H9 (cell line): ENCODE data around the gene LMO1. TPM values are rescaled to one million over a fixed set of nuclear protein-coding genes. Genes with fewer than 3 reads are reported as not detected.

Source experiments
- DNase-seq: peaks from one replicate; pipeline ENCODE4 v3.0.0-alpha.2; 2017
- H2AFZ ChIP-seq: one replicate; pipeline ENCODE4 v1.6.1; 2013; ENCODE audit warnings: mild to moderate bottlenecking, low read length, control low read depth, moderate library complexity
- H2AK5ac ChIP-seq: 2 replicates; pipeline ENCODE4 v1.6.1; 2013; ENCODE audit warnings: low read length, control low read depth, mixed read lengths; ENCODE audit not compliant: insufficient read length
- H2BK120ac ChIP-seq: one replicate; pipeline ENCODE4 v1.6.1; 2013; ENCODE audit warnings: low read depth, mild to moderate bottlenecking, low read length, control low read depth, inconsistent platforms; ENCODE audit not compliant: poor library complexity, severe bottlenecking
- H2BK12ac ChIP-seq: 2 replicates; pipeline ENCODE4 v1.6.1; 2013; ENCODE audit warnings: low read length, control low read depth, mixed read lengths, low read depth; ENCODE audit not compliant: insufficient read length
- H2BK15ac ChIP-seq: 2 replicates; pipeline ENCODE4 v1.6.1; 2013; ENCODE audit warnings: low read depth, low read length, control low read depth
- H2BK20ac ChIP-seq: one replicate; pipeline ENCODE4 v1.6.1; 2013; ENCODE audit warnings: low read depth, mild to moderate bottlenecking, low read length, control low read depth, inconsistent platforms; ENCODE audit not compliant: poor library complexity, severe bottlenecking
- H2BK5ac ChIP-seq: 2 replicates; pipeline ENCODE4 v1.6.1; 2013; ENCODE audit warnings: low read length, control low read depth, mixed read lengths; ENCODE audit not compliant: insufficient read length
- H3K14ac ChIP-seq: 2 replicates; pipeline ENCODE4 v1.6.1; 2013; ENCODE audit warnings: low read length, control low read depth; ENCODE audit not compliant: insufficient read depth
- H3K18ac ChIP-seq: 2 replicates; pipeline ENCODE4 v1.6.1; 2013; ENCODE audit warnings: low read depth, mild to moderate bottlenecking, mixed read lengths, low read length, control low read depth; ENCODE audit not compliant: insufficient read length
- H3K23ac ChIP-seq: 2 replicates; pipeline ENCODE4 v1.6.1; 2013; ENCODE audit warnings: low read length, control low read depth, mixed read lengths, low read depth; ENCODE audit not compliant: insufficient read length
- H3K23me2 ChIP-seq: 2 replicates; pipeline ENCODE4 v1.6.1; 2013; ENCODE audit warnings: low read depth, mild to moderate bottlenecking, mixed read lengths, low read length, control low read depth; ENCODE audit not compliant: insufficient read length, poor library complexity, severe bottlenecking
- H3K27ac ChIP-seq: 2 replicates; pipeline ENCODE4 v1.5.1; 2013; ENCODE audit warnings: low read length, control low read depth, mixed read lengths, low read depth; ENCODE audit not compliant: insufficient read length
- H3K27me3 ChIP-seq: 2 replicates; pipeline ENCODE4 v1.6.1; 2013; ENCODE audit warnings: low read length, control low read depth, inconsistent platforms; ENCODE audit not compliant: insufficient read depth
- H3K4ac ChIP-seq: 2 replicates; pipeline ENCODE4 v1.6.1; 2013; ENCODE audit warnings: low read depth, mild to moderate bottlenecking, control low read depth, inconsistent platforms, low read length, moderate library complexity
- H3K4me1 ChIP-seq: 2 replicates; pipeline ENCODE4 v1.6.1; 2013; ENCODE audit warnings: low read length, control low read depth, inconsistent platforms; ENCODE audit not compliant: insufficient read depth
- H3K4me2 ChIP-seq: 2 replicates; pipeline ENCODE4 v1.6.1; 2013; ENCODE audit warnings: low read length, control low read depth, mixed read lengths; ENCODE audit not compliant: insufficient read length, insufficient read depth
- H3K56ac ChIP-seq: 2 replicates; pipeline ENCODE4 v1.6.1; 2013; ENCODE audit warnings: low read depth, mild to moderate bottlenecking, mixed read lengths, low read length, control low read depth; ENCODE audit not compliant: insufficient read length
- H3K79me1 ChIP-seq: 2 replicates; pipeline ENCODE4 v1.6.1; 2013; ENCODE audit warnings: low read depth, mild to moderate bottlenecking, moderate library complexity, low read length, control low read depth, inconsistent platforms; ENCODE audit not compliant: insufficient read depth, poor library complexity, severe bottlenecking
- H3K79me2 ChIP-seq: 2 replicates; pipeline ENCODE4 v1.6.1; 2013; ENCODE audit warnings: low read length, control low read depth, inconsistent platforms; ENCODE audit not compliant: insufficient read depth
- H3K9ac ChIP-seq: 2 replicates; pipeline ENCODE4 v1.6.1; 2013; ENCODE audit warnings: low read length, control low read depth, mixed read lengths; ENCODE audit not compliant: insufficient read length; ENCODE audit errors: extremely low read depth
- H3K9me3 ChIP-seq: one replicate; pipeline ENCODE4 v1.6.1; 2013; ENCODE audit warnings: low read depth, low read length, inconsistent platforms; ENCODE audit not compliant: control insufficient read depth
- H3T11ph ChIP-seq: one replicate; pipeline ENCODE4 v1.6.1; 2013; ENCODE audit warnings: mild to moderate bottlenecking, low read length, control low read depth, inconsistent platforms
- H4K20me1 ChIP-seq: one replicate; pipeline ENCODE4 v1.6.1; 2013; ENCODE audit not compliant: control insufficient read depth, insufficient read length, insufficient read depth
- H4K5ac ChIP-seq: 2 replicates; pipeline ENCODE4 v1.6.1; 2013; ENCODE audit warnings: low read depth, mild to moderate bottlenecking, mixed read lengths, low read length, control low read depth; ENCODE audit not compliant: insufficient read length
- H4K8ac ChIP-seq: replicated peaks from 2 replicates; pipeline ENCODE4 v1.6.1; 2013; ENCODE audit warnings: low read length, control low read depth, mixed read lengths, low read depth; ENCODE audit not compliant: insufficient read length
- H4K91ac ChIP-seq: 2 replicates; pipeline ENCODE4 v1.6.1; 2013; ENCODE audit warnings: low read depth, mild to moderate bottlenecking, moderate library complexity, mixed read lengths, low read length, control low read depth; ENCODE audit not compliant: insufficient read length
- H3K27ac Mint-ChIP-seq, 3 experiments: 2 replicates in 2 of 3; 3 replicates in 1 of 3; pipeline ENCODE4 v1.8.0; 2020 to 2021; ENCODE audit warnings: mixed read lengths in 3 of 3, mild to moderate bottlenecking in 1 of 3, moderate library complexity in 1 of 3
- H3K27me3 Mint-ChIP-seq: 2 replicates; pipeline ENCODE4 v1.8.0; 2021; ENCODE audit warnings: low read depth, mild to moderate bottlenecking, moderate library complexity, mixed read lengths
- H3K36me3 Mint-ChIP-seq, 3 experiments: 2 replicates in 2 of 3; 3 replicates in 1 of 3; pipeline ENCODE4 v1.8.0; 2020 to 2021; ENCODE audit warnings: low read depth in 3 of 3, mixed read lengths in 3 of 3; ENCODE audit not compliant: insufficient read depth in 1 of 3
- H3K4me1 Mint-ChIP-seq, 2 experiments: 2 replicates each; pipeline ENCODE4 v1.8.0; 2020; ENCODE audit warnings: mixed read lengths in 2 of 2
- H3K4me3 Mint-ChIP-seq, 2 experiments: 2 replicates in 1 of 2; 3 replicates in 1 of 2; pipeline ENCODE4 v1.8.0; 2020 to 2021; ENCODE audit warnings: mild to moderate bottlenecking in 2 of 2, mixed read lengths in 2 of 2, moderate library complexity in 1 of 2
- H3K9me3 Mint-ChIP-seq, 2 experiments: 2 replicates in 1 of 2; 3 replicates in 1 of 2; pipeline ENCODE4 v1.8.0; 2020; ENCODE audit warnings: mild to moderate bottlenecking in 2 of 2, mixed read lengths in 2 of 2, moderate library complexity in 1 of 2
- CTCF ChIP-seq: fragments of 200-600 bp; sonication (generic); conservative IDR thresholded peaks from 3 replicates; pipeline ENCODE4 v1.8.0; 2021; ENCODE audit warnings: antibody characterized with exemption, mild to moderate bottlenecking
- WGBS: extraction: QIAGEN DNeasy Blood & Tissue Kit; methylation state at CpG from one replicate; pipeline ENCODE4 v1.1.7; 2013; ENCODE audit warnings: missing lambda C conversion rate, low lambda C conversion rate, mixed read lengths; ENCODE audit not compliant: insufficient read length; ENCODE audit errors: extremely low coverage; 5-methylcytosine and 5-hydroxymethylcytosine counted together
- total RNA-seq: library from RNA; stranded (reverse); gene quantifications from 2 replicates; pipeline ENCODE4 v1.2.1, GENCODE V29; 2021

LMO1 gene
- total RNA-seq, 1 experiment from 2014 or later: 0.50 TPM

- H4K5ac ChIP-seq: no peak overlapping the region
- H2BK20ac ChIP-seq: no peak overlapping the region
- H3K4ac ChIP-seq: no peak overlapping the region
- H2BK5ac ChIP-seq: no peak overlapping the region
- no peak overlapping the region for H3K23ac ChIP-seq
- no peak overlapping the region for H3K18ac ChIP-seq
- H3K4me2 ChIP-seq: no peak overlapping the region
- H3K27me3 Mint-ChIP-seq: peaks cover 1% of the 10 kb centered on the region; the same call in 1 of the 2 replicates
- H3K56ac ChIP-seq: no peak overlapping the region
- H3K23me2 ChIP-seq: no peaks in the 10 kb centered on the region
- peak; percentile 18; the same call in 1 of the 3 replicates for TF ChIP-seq CTCF
- no peak overlapping the region for H3K14ac ChIP-seq
- H3K27ac ChIP-seq: no peak overlapping the region
- no peak overlapping the region; a peak in 1 of 5 replicates for H3K4me3 Mint-ChIP-seq
- no peaks in the 10 kb centered on the region for H3K9me3 Mint-ChIP-seq
- no peak overlapping the region for H2AFZ ChIP-seq
- no peaks in the 10 kb centered on the region for H3K27me3 ChIP-seq
- H3K9ac ChIP-seq: no peak overlapping the region
- no peak overlapping the region for H2BK120ac ChIP-seq
- no peak overlapping the region for H2BK15ac ChIP-seq
- H4K8ac ChIP-seq: no peak overlapping the region
- H2AK5ac ChIP-seq: no peak overlapping the region
- H3K27ac Mint-ChIP-seq: no peak overlapping the region
- H3K9me3 ChIP-seq: no peaks in the 10 kb centered on the region
- H4K20me1 ChIP-seq: no peaks in the 10 kb centered on the region
- H3K79me2 ChIP-seq: no peaks in the 10 kb centered on the region
- no CpG with 5 or more reads among the region's 22 CpGs for WGBS
- H2BK12ac ChIP-seq: no peak overlapping the region
- no peak overlapping the region for H4K91ac ChIP-seq
- H3K36me3 Mint-ChIP-seq: no peaks in the 10 kb centered on the region
- no peak overlapping the region for H3T11ph ChIP-seq
- no peak for DNase-seq
- no peaks in the 10 kb centered on the region for H3K79me1 ChIP-seq
- peaks cover 20 to 25% of the 10 kb centered on the region in 2 experiments for H3K4me1 Mint-ChIP-seq
- H3K4me1 ChIP-seq: no peaks in the 10 kb centered on the region
Observed at GRCh38 chr11:8230178-8230859, 33.4 kb downstream of the LMO1 start.
